OCI-LY7 (cell line): Measurements from ENCODE around the gene GNB1L. TPM values are rescaled to one million over a fixed set of nuclear protein-coding genes. Genes with fewer than 3 reads are reported as not detected.

Experiments
- BruUV-seq: library from RNA; stranded (reverse); fragments of 400-500 nt; replicated peaks from 2 replicates; lab custom pipeline; 2021; lab: Mats Ljungman, UMichigan
- CTCF ChIA-PET: fragments of 300-600 bp; sonication (Branson Sonifier 250); formaldehyde crosslinking; loops from one replicate; lab custom pipeline; 2022; ENCODE audit warnings: antibody characterized with exemption; ENCODE audit not compliant: unreplicated experiment; lab: Charles Lee
- POLR2A ChIA-PET: fragments of 300-600 bp; sonication (Branson Sonifier 250); formaldehyde crosslinking; loops from one replicate; lab custom pipeline; 2022; ENCODE audit warnings: antibody characterized with exemption; lab: Charles Lee
- DNase-seq: peaks from one replicate; pipeline ENCODE4 v3.0.0-alpha.2; 2015; ENCODE audit warnings: low spot score
- H2AFZ ChIP-seq: fragments of 200-600 bp; sonication (generic), shearing (Covaris generic); 2 replicates; pipeline ENCODE4 v1.6.1; 2014; ENCODE audit warnings: mild to moderate bottlenecking, antibody characterized with exemption, low read length, moderate library complexity
- H3K27ac ChIP-seq: fragments of 200-600 bp; sonication (generic); 2 replicates; pipeline ENCODE4 v1.5.1; 2014; ENCODE audit warnings: mixed run types, low read depth, mild to moderate bottlenecking, moderate library complexity, low read length, inconsistent platforms; ENCODE audit not compliant: poor library complexity, severe bottlenecking
- H3K36me3 ChIP-seq: fragments of 200-600 bp; sonication (generic); 2 replicates; pipeline ENCODE4 v1.6.1; 2014; ENCODE audit warnings: mild to moderate bottlenecking, antibody characterized with exemption, low read length, moderate library complexity, mixed read lengths; ENCODE audit not compliant: insufficient read depth
- H3K4me1 ChIP-seq: fragments of 200-600 bp; sonication (generic); 2 replicates; pipeline ENCODE4 v1.5.1; 2014; ENCODE audit warnings: mild to moderate bottlenecking, low read length; ENCODE audit not compliant: insufficient read depth, poor library complexity, severe bottlenecking
- H3K4me2 ChIP-seq: fragments of 200-600 bp; sonication (generic); 2 replicates; pipeline ENCODE4 v1.6.1; 2014; ENCODE audit warnings: mild to moderate bottlenecking, low read length
- H3K4me3 ChIP-seq: fragments of 200-600 bp; sonication (generic); 2 replicates; pipeline ENCODE4 v1.5.1; 2014; ENCODE audit warnings: mild to moderate bottlenecking, low read depth, low read length; ENCODE audit not compliant: poor library complexity, severe bottlenecking
- H3K79me2 ChIP-seq: fragments of 200-600 bp; sonication (generic); 2 replicates; pipeline ENCODE4 v1.6.1; 2016; ENCODE audit warnings: low read depth, mild to moderate bottlenecking, low read length, moderate library complexity, mixed read lengths; ENCODE audit not compliant: insufficient read depth
- H3K9me2 ChIP-seq: fragments of 200-600 bp; sonication (generic); 2 replicates; pipeline ENCODE4 v1.6.1; 2016; ENCODE audit warnings: mild to moderate bottlenecking, low read length, mixed read lengths; ENCODE audit not compliant: insufficient read depth
- H3K9me3 ChIP-seq: fragments of 200-600 bp; sonication (generic); 2 replicates; pipeline ENCODE4 v1.6.1; 2014; ENCODE audit warnings: mild to moderate bottlenecking, mixed run types, low read length, mixed read lengths
- H4K20me1 ChIP-seq: fragments of 200-600 bp; sonication (generic); 2 replicates; pipeline ENCODE4 v1.6.1; 2014; ENCODE audit warnings: mild to moderate bottlenecking, antibody characterized with exemption, low read length, moderate library complexity, mixed read lengths; ENCODE audit not compliant: insufficient read depth
- EZH2phosphoT487 ChIP-seq: fragments of 200-600 bp; sonication (generic); IDR thresholded peaks from 2 replicates; pipeline ENCODE4 v1.6.1; 2018; ENCODE audit warnings: low read depth, borderline replicate concordance, mild to moderate bottlenecking, mixed run types, antibody characterized with exemption, low read length, moderate library complexity, mixed read lengths
- intact Hi-C: fragments of 100-400 bp; cut with micrococcal nuclease; formaldehyde crosslinking; loops from one replicate; pipeline ENCODE4 v1.10.0; 2022; ENCODE audit not compliant: unreplicated experiment
- total RNA-seq, 2 experiments: library from RNA; depleted of rRNA in 1 of 2; stranded (reverse); fragments of >200 nt in 1 of 2; shearing (Covaris generic) in 1 of 2; gene quantifications; 2 replicates each; pipeline ENCODE4 v1.2.3, GENCODE V29; 2014 to 2022
- TF ChIP-seq, protein P1 (sequence below): fragments of 200-600 bp; sonication (generic); conservative IDR thresholded peaks from 2 replicates; pipeline ENCODE4 v1.5.1; 2014; ENCODE audit warnings: mild to moderate bottlenecking, antibody characterized with exemption, low read length, moderate library complexity, mixed read lengths

The GNB1L gene
- total RNA-seq, 2 experiments from 2014 or later = 13.1 to 26.7 TPM

DNA sequence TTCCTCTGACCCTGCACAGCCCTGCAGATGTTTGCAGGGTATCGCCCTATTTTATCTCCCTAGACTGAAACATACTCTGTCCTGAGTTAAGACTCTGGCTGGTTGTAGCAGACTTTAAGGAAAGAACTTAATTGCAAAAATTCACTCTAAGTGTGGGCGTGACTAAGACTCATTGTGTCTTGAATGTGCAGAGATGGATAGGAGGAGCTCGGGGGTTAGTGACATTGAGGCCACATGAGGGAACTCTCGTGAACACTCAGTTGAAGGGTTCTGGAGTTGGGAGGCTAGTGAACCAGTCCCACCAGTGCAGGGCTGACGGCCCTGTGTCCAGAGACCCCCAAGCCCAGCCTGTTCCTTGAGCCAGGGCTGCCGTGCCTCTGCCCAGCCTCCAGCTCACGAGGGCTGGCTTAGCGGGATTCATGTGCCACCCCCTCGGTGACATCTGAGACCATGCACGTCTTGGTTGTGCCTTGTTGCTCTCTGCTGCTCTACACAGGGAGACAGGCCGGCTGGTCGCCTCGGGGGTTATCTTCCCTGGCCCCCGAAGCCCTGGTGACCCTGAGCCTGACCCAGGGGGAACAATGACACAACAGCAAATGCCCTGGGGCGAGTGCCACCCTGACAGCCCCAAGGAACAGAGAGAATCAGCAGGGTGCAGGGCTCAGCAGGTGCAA, 105.5 kb downstream of the GNB1L start:
- Histone ChIP-seq H4K20me1 (no peaks in the 10 kb centered on the region), H3K9me2 (no peaks in the 10 kb centered on the region), H3K4me2 (no peak overlapping the region), H3K36me3 (no peaks in the 10 kb centered on the region), H3K9me3 (no peaks in the 10 kb centered on the region), H3K4me3 (no peak overlapping the region), H3K27ac (no peak overlapping the region), H3K4me1 (no peaks in the 10 kb centered on the region), H3K79me2 (no peaks in the 10 kb centered on the region), H2AFZ (no peak overlapping the region)
- BruUV-seq = no TSS peak
- intact Hi-C loops = no loop called here
- ChIA-PET CTCF (no interaction called here), POLR2A (interaction anchor here (2.3 kb wide), 1 partner anchor 24 kb away, joined by 5 read pairs; no protein-coding TSS in a partner anchor)
- TF ChIP-seq, protein P1, sequence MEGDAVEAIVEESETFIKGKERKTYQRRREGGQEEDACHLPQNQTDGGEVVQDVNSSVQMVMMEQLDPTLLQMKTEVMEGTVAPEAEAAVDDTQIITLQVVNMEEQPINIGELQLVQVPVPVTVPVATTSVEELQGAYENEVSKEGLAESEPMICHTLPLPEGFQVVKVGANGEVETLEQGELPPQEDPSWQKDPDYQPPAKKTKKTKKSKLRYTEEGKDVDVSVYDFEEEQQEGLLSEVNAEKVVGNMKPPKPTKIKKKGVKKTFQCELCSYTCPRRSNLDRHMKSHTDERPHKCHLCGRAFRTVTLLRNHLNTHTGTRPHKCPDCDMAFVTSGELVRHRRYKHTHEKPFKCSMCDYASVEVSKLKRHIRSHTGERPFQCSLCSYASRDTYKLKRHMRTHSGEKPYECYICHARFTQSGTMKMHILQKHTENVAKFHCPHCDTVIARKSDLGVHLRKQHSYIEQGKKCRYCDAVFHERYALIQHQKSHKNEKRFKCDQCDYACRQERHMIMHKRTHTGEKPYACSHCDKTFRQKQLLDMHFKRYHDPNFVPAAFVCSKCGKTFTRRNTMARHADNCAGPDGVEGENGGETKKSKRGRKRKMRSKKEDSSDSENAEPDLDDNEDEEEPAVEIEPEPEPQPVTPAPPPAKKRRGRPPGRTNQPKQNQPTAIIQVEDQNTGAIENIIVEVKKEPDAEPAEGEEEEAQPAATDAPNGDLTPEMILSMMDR = no peak
- TF ChIP-seq EZH2phosphoT487 = no peak
- DNase-seq = no peak

DNA sequence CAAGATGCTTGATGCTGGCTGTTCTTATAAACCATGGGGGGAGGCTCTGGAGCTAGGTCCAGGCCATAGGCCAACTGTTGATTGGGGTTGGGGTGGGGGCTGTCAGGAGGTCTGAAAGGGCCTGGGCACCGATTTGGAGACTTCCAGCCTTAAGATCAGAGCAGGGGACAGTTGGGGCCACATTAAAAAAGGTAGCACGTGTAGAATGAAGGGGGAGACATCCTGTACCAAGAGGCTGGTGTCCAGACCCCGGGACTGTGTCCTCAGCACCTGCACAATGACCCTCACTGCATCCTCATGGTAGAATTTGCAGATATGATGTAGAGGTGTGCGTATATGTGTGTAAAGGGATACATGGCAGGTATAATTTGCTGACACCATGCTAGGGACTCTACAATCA, 106.5 kb downstream of the GNB1L start:
- H3K9me2 ChIP-seq = no peaks in the 10 kb centered on the region
- no peak overlapping the region for H2AFZ ChIP-seq
- POLR2A ChIA-PET = interaction anchor here (2.3 kb wide), 1 partner anchor 25 kb away, joined by 5 read pairs; no protein-coding TSS in a partner anchor
- TF ChIP-seq, protein P1 = no peak
- TF ChIP-seq EZH2phosphoT487 = no peak
- H3K27ac ChIP-seq = no peak overlapping the region
- H3K4me2 ChIP-seq = no peak overlapping the region
- no peaks in the 10 kb centered on the region for H4K20me1 ChIP-seq
- no peak overlapping the region for H3K4me3 ChIP-seq
- BruUV-seq = no TSS peak
- H3K4me1 ChIP-seq = no peaks in the 10 kb centered on the region
- no peaks in the 10 kb centered on the region for H3K79me2 ChIP-seq
- no peaks in the 10 kb centered on the region for H3K9me3 ChIP-seq
- no peak for DNase-seq
- H3K36me3 ChIP-seq = no peaks in the 10 kb centered on the region
- intact Hi-C loops = no loop called here
- CTCF ChIA-PET = no interaction called here

DNA sequence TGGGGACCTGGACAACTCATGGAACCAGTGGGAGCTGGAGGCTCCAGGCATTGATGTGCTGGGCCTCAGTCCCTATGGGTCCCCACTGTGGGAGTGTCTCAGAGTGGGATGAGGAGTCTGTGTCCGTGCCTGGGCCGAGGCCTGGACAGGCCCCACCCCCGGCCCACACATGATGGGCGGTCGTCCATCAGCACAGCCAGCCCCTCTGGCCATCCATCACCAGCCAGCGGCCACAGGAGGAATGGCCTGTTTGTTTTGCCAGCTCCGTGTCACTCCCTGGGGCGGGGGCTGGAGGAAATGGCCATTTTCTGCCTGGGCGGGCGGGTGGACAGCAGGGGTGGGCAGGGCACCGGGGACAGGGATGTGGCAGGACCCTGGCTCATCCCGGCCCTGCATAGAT, 107.1 kb downstream of the GNB1L start:
- H4K20me1 ChIP-seq = no peaks in the 10 kb centered on the region
- H3K9me2 ChIP-seq = no peaks in the 10 kb centered on the region
- BruUV-seq = no TSS peak
- no peak overlapping the region for H3K4me2 ChIP-seq
- TF ChIP-seq, protein P1 = no peak
- TF ChIP-seq EZH2phosphoT487 = no peak
- no peaks in the 10 kb centered on the region for H3K9me3 ChIP-seq
- DNase-seq = no peak
- ChIA-PET POLR2A (no interaction called here), CTCF (no interaction called here)
- H3K36me3 ChIP-seq = no peaks in the 10 kb centered on the region
- intact Hi-C loops = no loop called here
- no peak overlapping the region for H2AFZ ChIP-seq
- H3K4me3 ChIP-seq = no peak overlapping the region
- H3K79me2 ChIP-seq = no peaks in the 10 kb centered on the region
- H3K4me1 ChIP-seq = no peaks in the 10 kb centered on the region
- H3K27ac ChIP-seq = no peak overlapping the region
